ENCODE measurements around the gene MACROD1.
A peak's percentile ranks its signal among the peaks of the same experiment; 100 is the strongest.
"Not testable (repeated sequence)": the region's sequence is repeated elsewhere in the genome, so short reads cannot be mapped to it uniquely, and the experiment has no call there.

Gene MACROD1

GRCh38 chr11:63991558-63991957, 174.4 kb downstream of the MACROD1 start:
- DNase-seq = no peak

GRCh38 chr11:63986932-63987513, 178.9 kb downstream of the MACROD1 start:
- DNase-seq = no peak

GRCh38 chr11:63986156-63986931, 179.6 kb downstream of the MACROD1 start, which contains the start of gene OTUB1:
TSS of gene OTUB1 (plus strand) at chr11:63986438. CDS start at chr11:63986457, 19 bp downstream.
- peak; percentile 91 for DNase-seq

GRCh38 chr11:63985812-63986155, 180.1 kb downstream of the MACROD1 start:
- no peak for DNase-seq

GRCh38 chr11:63979426-63979825, 186.5 kb downstream of the MACROD1 start:
- DNase-seq = no peak

- DNase-seq = no peak
Observed at GRCh38 chr11:63978551-63979239, 187.2 kb downstream of the MACROD1 start.

- peak; percentile 100 for DNase-seq
Observed at GRCh38 chr11:63974259-63975143, 191.4 kb downstream of the MACROD1 start, which contains the start of gene COX8A. TSS of gene COX8A (plus strand) at chr11:63974620. CDS start at chr11:63974681, 61 bp downstream.

- not testable (repeated sequence) for DNase-seq
Observed at GRCh38 chr11:63973912-63974258, 192.0 kb downstream of the MACROD1 start.

GRCh38 chr11:63970902-63971301, 195.0 kb downstream of the MACROD1 start:
- DNase-seq = no peak

GRCh38 chr11:63969461-63969860, 196.5 kb downstream of the MACROD1 start:
- DNase-seq = no peak

- DNase-seq = no peak
Observed at GRCh38 chr11:63966444-63966843, 199.5 kb downstream of the MACROD1 start.

GRCh38 chr11:63963895-63964294, 202.0 kb downstream of the MACROD1 start:
- DNase-seq = not testable (repeated sequence)

GRCh38 chr11:63961608-63962412, 204.1 kb downstream of the MACROD1 start:
- no peak for DNase-seq

- no peak for DNase-seq
Observed at GRCh38 chr11:63958008-63958407, 207.9 kb downstream of the MACROD1 start.

- no peak for DNase-seq
Observed at GRCh38 chr11:63952570-63952969, 213.3 kb downstream of the MACROD1 start.

- no peak for DNase-seq
Observed at GRCh38 chr11:63951779-63952536, 214.0 kb downstream of the MACROD1 start.

Measured in EL (cell line).